Keratinocyte (primary cell): Measurements from ENCODE around the gene CDHR3. TPM values are rescaled to one million over a fixed set of nuclear protein-coding genes. Genes with fewer than 3 reads are reported as not detected.
A peak's percentile ranks its signal among the peaks of the same experiment; 100 is the strongest.

Experiments
- DNase-seq: peaks from one replicate; pipeline ENCODE4 v3.0.0-alpha.2; 2011; ENCODE audit warnings: low read depth, missing footprints, low spot score
- FAIRE-seq: peaks from 2 replicates; lab custom pipeline; 2011; peaks lifted over from hg19 to GRCh38; lab: Jason Lieb, UNC
- H2AFZ ChIP-seq: 2 replicates; pipeline ENCODE4 v1.6.0; 2012; ENCODE audit warnings: low read length, control low read depth, inconsistent platforms; ENCODE audit not compliant: control insufficient read depth
- H3K27ac ChIP-seq: 2 replicates; pipeline ENCODE4 v1.5.1; 2011; ENCODE audit warnings: low read length; ENCODE audit not compliant: control insufficient read depth, insufficient read depth
- H3K27me3 ChIP-seq: 3 replicates; pipeline ENCODE4 v1.6.0; 2011; ENCODE audit warnings: low read length; ENCODE audit not compliant: control insufficient read depth, insufficient read depth; ENCODE audit errors: extremely low read depth
- H3K36me3 ChIP-seq, 2 experiments: 2 replicates in 1 of 2; 3 replicates in 1 of 2; pipeline ENCODE4 v1.5.1; 2011; ENCODE audit warnings: low read length in 2 of 2, mild to moderate bottlenecking in 1 of 2; ENCODE audit not compliant: control insufficient read depth in 2 of 2, insufficient read depth in 2 of 2; ENCODE audit errors: extremely low read depth in 1 of 2
- H3K4me1 ChIP-seq: 3 replicates; pipeline ENCODE4 v1.5.1; 2011; ENCODE audit warnings: low read length; ENCODE audit not compliant: control insufficient read depth, insufficient read depth; ENCODE audit errors: extremely low read depth
- H3K4me2 ChIP-seq: 3 replicates; pipeline ENCODE4 v1.6.0; 2011; ENCODE audit warnings: low read depth, low read length; ENCODE audit not compliant: control insufficient read depth, insufficient read depth; ENCODE audit errors: extremely low read depth
- H3K4me3 ChIP-seq, 3 experiments: fragments of 200-600 bp in 1 of 3; sonication (generic) in 1 of 3; 2 replicates in 2 of 3; 3 replicates in 1 of 3; pipeline ENCODE4 v1.5.1; 2011 to 2016; ENCODE audit warnings: low read length in 3 of 3, mild to moderate bottlenecking in 3 of 3, control low read depth in 2 of 3, inconsistent platforms in 1 of 3, low read depth in 1 of 3, mixed read lengths in 1 of 3, mixed run types in 1 of 3, moderate library complexity in 1 of 3; ENCODE audit not compliant: control insufficient read depth in 2 of 3, insufficient read depth in 2 of 3; ENCODE audit errors: extremely low read depth in 1 of 3
- H3K79me2 ChIP-seq: 2 replicates; pipeline ENCODE4 v1.6.0; 2012; ENCODE audit warnings: low read length; ENCODE audit not compliant: control insufficient read depth, insufficient read depth
- H3K9ac ChIP-seq: 3 replicates; pipeline ENCODE4 v1.6.0; 2011; ENCODE audit warnings: low read length; ENCODE audit not compliant: control insufficient read depth, insufficient read depth; ENCODE audit errors: extremely low read depth
- H3K9me1 ChIP-seq: 3 replicates; pipeline ENCODE4 v1.6.0; 2011; ENCODE audit warnings: low read length; ENCODE audit not compliant: control insufficient read depth, insufficient read depth; ENCODE audit errors: extremely low read depth
- H3K9me3 ChIP-seq: 2 replicates; pipeline ENCODE4 v1.5.1; 2012; ENCODE audit warnings: low read depth, low read length; ENCODE audit not compliant: control insufficient read depth
- H4K20me1 ChIP-seq: 3 replicates; pipeline ENCODE4 v1.6.0; 2011; ENCODE audit warnings: low read length; ENCODE audit not compliant: control insufficient read depth, insufficient read depth; ENCODE audit errors: extremely low read depth
- CTCF ChIP-seq, 3 experiments: IDR thresholded peaks in 1 of 3; conservative IDR thresholded peaks in 1 of 3; optimal IDR thresholded peaks in 1 of 3; 2 replicates in 2 of 3; 3 replicates in 1 of 3; pipeline versions ENCODE3 to v1.5.1; 2011; ENCODE audit warnings: low read length in 3 of 3, mild to moderate bottlenecking in 3 of 3, moderate library complexity in 2 of 3, control low read depth in 1 of 3, inconsistent platforms in 1 of 3; ENCODE audit not compliant: insufficient read depth in 2 of 3; ENCODE audit errors: extremely low read depth in 1 of 3
- EZH2 ChIP-seq: IDR thresholded peaks from one replicate; pipeline ENCODE4 v1.6.1; 2012; ENCODE audit warnings: inconsistent platforms, mild to moderate bottlenecking, low read length, moderate library complexity
- dilution Hi-C: fragments of 300-500 bp; cut with MboI; formaldehyde crosslinking; loops from one replicate; pipeline ENCODE4 v1.7.0; 2020; ENCODE audit warnings: low sequenced_read_pairs; ENCODE audit not compliant: extremely low pct_ligation_motif_present
- polyA plus RNA-seq, 5 experiments: library from polyadenylated mRNA; depleted of rRNA in 3 of 5; stranded (reverse) in 3 of 5; stranded (forward) in 1 of 5; unstranded in 1 of 5; fragments of >200 nt; gene quantifications; 1 replicate in 1 of 5; 2 replicates in 3 of 5; 3 replicates in 1 of 5; pipeline versions ENCODE4 v1.2.1 to v1.2.3, GENCODE V29; 2011 to 2012; ENCODE audit warnings: missing spikeins in 2 of 5, low read depth in 1 of 5, low replicate concordance in 1 of 5

Gene CDHR3
- polyA plus RNA-seq, 1 donor (not counting 4 experiments of a cell fraction or from before 2014, with no cell fraction given) = 1.2 TPM

DNA sequence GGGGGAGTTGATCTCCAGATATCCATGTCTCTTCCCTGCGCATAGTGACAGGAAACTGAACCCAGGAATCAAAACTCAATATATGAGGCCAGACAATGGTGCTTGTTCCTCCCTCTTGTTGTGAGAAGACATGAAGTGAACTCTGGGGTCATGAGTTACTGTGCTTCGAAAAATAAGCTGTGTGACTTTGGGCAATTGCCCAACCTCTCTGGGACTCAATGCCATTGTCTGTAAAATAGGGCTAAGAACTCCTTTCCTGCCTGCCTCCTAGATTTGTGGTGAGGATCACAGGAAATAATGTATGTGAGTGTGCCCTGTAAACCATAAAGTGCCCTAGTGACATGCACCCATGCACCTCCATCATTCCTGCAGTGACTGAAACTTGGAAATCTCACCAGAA is 100.6 kb downstream of the CDHR3 start:
- no peaks in the 10 kb centered on the region for H3K36me3 ChIP-seq
- TF ChIP-seq EZH2 = no peak
- TF ChIP-seq CTCF (optimal IDR thresholded peaks at IDR 0.05 in 1 of 3, IDR thresholded peaks at IDR 0.05 in 1 of 3, conservative IDR thresholded peaks at IDR 0.05 in 1 of 3; ENCODE audit: extremely low read depth in 1 of 3, insufficient read depth in 2 of 3, low read length in 3 of 3) = no peak
- H3K4me3 ChIP-seq = no peak overlapping the region
- no peaks in the 10 kb centered on the region for H3K9me1 ChIP-seq
- no peaks in the 10 kb centered on the region for H3K27me3 ChIP-seq
- DNase-seq (no peak), FAIRE-seq (no peak)
- H2AFZ ChIP-seq = no peak overlapping the region
- H3K4me1 ChIP-seq = peaks cover 77% of the 10 kb centered on the region
- dilution Hi-C loops = no loop called here
- H4K20me1 ChIP-seq = no peaks in the 10 kb centered on the region
- no peak overlapping the region for H3K9ac ChIP-seq
- peak overlapping the region; percentile 83 for H3K27ac ChIP-seq
- no peaks in the 10 kb centered on the region for H3K79me2 ChIP-seq
- no peaks in the 10 kb centered on the region for H3K9me3 ChIP-seq
- peak overlapping the region; percentile 25 for H3K4me2 ChIP-seq

DNA sequence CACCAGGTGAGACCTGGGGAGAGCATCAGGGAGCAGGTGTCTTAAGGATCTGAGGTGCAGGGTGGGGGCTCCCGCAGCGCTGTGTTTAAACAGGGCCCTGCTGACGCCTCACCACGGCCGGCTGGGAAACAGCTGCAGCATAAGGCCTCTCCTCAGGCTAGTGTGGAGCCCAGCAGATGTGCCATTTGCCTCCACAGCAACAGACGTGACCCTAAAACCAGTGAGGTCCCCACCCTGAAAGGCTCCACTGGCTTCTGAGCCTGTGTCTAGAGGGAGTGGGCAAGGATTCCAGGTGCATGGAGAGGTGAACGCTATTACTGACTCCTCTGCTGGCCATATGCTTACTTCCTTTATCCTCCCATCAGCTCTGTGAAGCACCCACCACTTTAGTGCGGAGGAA is 101.3 kb downstream of the CDHR3 start:
- DNase-seq (no peak), FAIRE-seq (no peak)
- Histone ChIP-seq H3K4me2 (peak overlapping the region; percentile 78), H2AFZ (no peak overlapping the region), H3K27ac (peak overlapping the region; percentile 83), H3K4me1 (peaks cover 77% of the 10 kb centered on the region), H4K20me1 (no peaks in the 10 kb centered on the region), H3K4me3 (no peak overlapping the region), H3K9me3 (no peaks in the 10 kb centered on the region), H3K36me3 (no peaks in the 10 kb centered on the region), H3K27me3 (no peaks in the 10 kb centered on the region), H3K79me2 (no peaks in the 10 kb centered on the region), H3K9me1 (no peaks in the 10 kb centered on the region), H3K9ac (peak overlapping the region; percentile 8)
- dilution Hi-C loops = no loop called here
- TF ChIP-seq CTCF (optimal IDR thresholded peaks at IDR 0.05 in 1 of 3, IDR thresholded peaks at IDR 0.05 in 1 of 3, conservative IDR thresholded peaks at IDR 0.05 in 1 of 3; ENCODE audit: extremely low read depth in 1 of 3, insufficient read depth in 2 of 3, low read length in 3 of 3) = no peak
- TF ChIP-seq EZH2 = no peak
